SK-N-SH (cell line): ENCODE measurements around the gene MTTP. TPM values are rescaled to one million over a fixed set of nuclear protein-coding genes. Genes with fewer than 3 reads are reported as not detected.

Source experiments
- CTCF ChIA-PET: fragments of 300-600, 350-600 bp; formaldehyde crosslinking; extraction: SDS; loops from one replicate; lab custom pipeline; 2021; lab: Yijun Ruan, JAX
- POLR2A ChIA-PET: fragments of 350-600 bp; sonication (Branson Sonifier 250); formaldehyde crosslinking; extraction: SDS; loops from one replicate; lab custom pipeline; 2020; ENCODE audit warnings: antibody characterized with exemption, inconsistent platforms; lab: Yijun Ruan, JAX
- DNase-seq: peaks from one replicate; pipeline ENCODE4 v3.0.0; 2012
- H2AFZ ChIP-seq: fragments of 200-600 bp; sonication (generic); 2 replicates; pipeline ENCODE4 v1.8.1; 2016; ENCODE audit warnings: antibody characterized with exemption, mild to moderate bottlenecking, low read depth
- H3F3A ChIP-seq: fragments of 200-600 bp; sonication (generic); replicated peaks from 2 replicates; pipeline ENCODE3; 2016; ENCODE audit warnings: antibody characterized with exemption, mild to moderate bottlenecking; ENCODE audit not compliant: insufficient read depth
- H3K27ac ChIP-seq, 2 experiments: fragments of 200-500 bp in 1 of 2; fragments of 200-600 bp in 1 of 2; sonication (Bioruptor generic) in 1 of 2; sonication (generic), shearing (Covaris generic) in 1 of 2; 2 replicates each; pipeline versions ENCODE4 v1.5.1 to v1.6.1; 2014 to 2016; ENCODE audit warnings: low read depth in 2 of 2, inconsistent platforms in 1 of 2, low read length in 1 of 2, mild to moderate bottlenecking in 1 of 2, mixed read lengths in 1 of 2
- H3K27me3 ChIP-seq: fragments of 200-600 bp; sonication (generic), shearing (Covaris generic); 2 replicates; pipeline ENCODE4 v1.6.1; 2016; ENCODE audit warnings: mixed run types; ENCODE audit not compliant: insufficient read depth
- H3K36me3 ChIP-seq, 2 experiments: fragments of 200-500 bp in 1 of 2; fragments of 200-600 bp in 1 of 2; sonication (Bioruptor generic) in 1 of 2; sonication (generic) in 1 of 2; replicated peaks in 1 of 2; 2 replicates each; pipeline versions ENCODE3 to v1.5.1; 2014 to 2016; ENCODE audit warnings: low read length in 1 of 2, mild to moderate bottlenecking in 1 of 2; ENCODE audit not compliant: insufficient read depth in 2 of 2, control insufficient read depth in 1 of 2
- H3K4me1 ChIP-seq, 2 experiments: fragments of 200-500 bp in 1 of 2; fragments of 200-600 bp in 1 of 2; sonication (Bioruptor generic) in 1 of 2; sonication (generic), shearing (Covaris generic) in 1 of 2; 2 replicates each; pipeline versions ENCODE4 v1.5.1 to v1.6.1; 2014 to 2016; ENCODE audit warnings: low read depth in 1 of 2, low read length in 1 of 2, mixed run types in 1 of 2; ENCODE audit not compliant: insufficient read depth in 2 of 2, control insufficient read depth in 1 of 2
- H3K4me2 ChIP-seq: fragments of 200-600 bp; sonication (generic), shearing (Covaris generic); 2 replicates; pipeline ENCODE4 v1.6.1; 2017; ENCODE audit warnings: mixed run types
- H3K4me3 ChIP-seq, 2 experiments: fragments of 200-500 bp in 1 of 2; fragments of 200-600 bp in 1 of 2; sonication (Bioruptor generic) in 1 of 2; sonication (generic), shearing (Covaris generic) in 1 of 2; 2 replicates each; pipeline versions ENCODE4 v1.5.1 to v1.8.1; 2014 to 2016; ENCODE audit warnings: low read depth in 2 of 2, inconsistent platforms in 1 of 2, low read length in 1 of 2, mild to moderate bottlenecking in 1 of 2, mixed read lengths in 1 of 2, moderate library complexity in 1 of 2
- H3K79me2 ChIP-seq: fragments of 200-600 bp; sonication (generic); 2 replicates; pipeline ENCODE4 v1.8.1; 2017; ENCODE audit warnings: mild to moderate bottlenecking; ENCODE audit not compliant: insufficient read depth
- H3K9ac ChIP-seq: fragments of 200-600 bp; sonication (generic); 2 replicates; pipeline ENCODE4 v1.6.1; 2017; ENCODE audit warnings: mixed run types
- H3K9me2 ChIP-seq: fragments of 200-600 bp; sonication (generic); 2 replicates; pipeline ENCODE4 v1.6.1; 2017; ENCODE audit warnings: mixed run types
- H3K9me3 ChIP-seq: fragments of 200-600 bp; sonication (generic); 2 replicates; pipeline ENCODE4 v1.6.1; 2017; ENCODE audit warnings: mixed run types, mild to moderate bottlenecking, moderate library complexity
- H4K20me1 ChIP-seq: fragments of 200-600 bp; sonication (generic); 2 replicates; pipeline ENCODE4 v1.6.1; 2017; ENCODE audit warnings: mild to moderate bottlenecking, mixed run types; ENCODE audit not compliant: insufficient read depth
- ELF1 ChIP-seq: IDR thresholded peaks from 2 replicates; pipeline ENCODE4 v1.4.0; 2012
- EP300 ChIP-seq, 2 experiments: IDR thresholded peaks; 2 replicates each; pipeline versions ENCODE4 v1.4.0 to v1.6.1; 2012; ENCODE audit warnings: borderline replicate concordance in 1 of 2, low read depth in 1 of 2, low read length in 1 of 2
- FOSL2 ChIP-seq: IDR thresholded peaks from 2 replicates; pipeline ENCODE4 v1.4.0; 2012; ENCODE audit warnings: low read depth, mild to moderate bottlenecking, moderate library complexity, borderline replicate concordance
- FOXJ3 ChIP-seq: sonication (generic); formaldehyde crosslinking; IDR thresholded peaks from 2 replicates; pipeline ENCODE4 v1.5.1; 2020; ENCODE audit warnings: mild to moderate bottlenecking, missing genetic modification reagents
- GABPA ChIP-seq: IDR thresholded peaks from 2 replicates; pipeline ENCODE4 v1.4.0; 2012; ENCODE audit warnings: low read depth, mild to moderate bottlenecking
- JUND ChIP-seq: IDR thresholded peaks from 2 replicates; pipeline ENCODE4 v1.4.0; 2012
- NFIC ChIP-seq: IDR thresholded peaks from 2 replicates; pipeline ENCODE4 v1.4.0; 2012; ENCODE audit warnings: borderline replicate concordance
- POLR2AphosphoS5 ChIP-seq: IDR thresholded peaks from 2 replicates; pipeline ENCODE4 v1.6.1; 2012; ENCODE audit warnings: low read depth, low read length
- RXRA ChIP-seq: IDR thresholded peaks from 2 replicates; pipeline ENCODE4 v1.4.0; 2012; ENCODE audit warnings: low read depth, mild to moderate bottlenecking, borderline replicate concordance
- TAF1 ChIP-seq: IDR thresholded peaks from 2 replicates; pipeline ENCODE4 v1.6.1; 2012; ENCODE audit warnings: low read depth, mild to moderate bottlenecking, low read length, moderate library complexity, borderline replicate concordance
- TCF12 ChIP-seq: IDR thresholded peaks from 2 replicates; pipeline ENCODE4 v1.4.0; 2012
- WGBS: methylation state at CpG from one replicate; pipeline ENCODE4 v1.1.6; 2017; ENCODE audit warnings: low lambda C conversion rate; 5-methylcytosine and 5-hydroxymethylcytosine counted together
- polyA plus RNA-seq, 3 experiments: library from polyadenylated mRNA; depleted of rRNA; stranded (reverse); fragments of >200 nt; gene quantifications; 2 replicates each; pipeline ENCODE4 v1.2.3, GENCODE V29; 2012
- TF ChIP-seq, protein P1 (sequence below): fragments of 150-350 bp; IDR thresholded peaks from 2 replicates; pipeline ENCODE4 v1.6.1; 2017; ENCODE audit warnings: antibody characterized with exemption, low read length, low read depth, borderline replicate concordance
- TF ChIP-seq, protein P2 (sequence below): IDR thresholded peaks from 2 replicates; pipeline ENCODE4; 2012
- TF ChIP-seq, protein P3 (sequence below): IDR thresholded peaks from 2 replicates; pipeline ENCODE4 v1.4.0; 2012; ENCODE audit warnings: low read depth, borderline replicate concordance
- TF ChIP-seq, protein P4 (sequence below): IDR thresholded peaks from 2 replicates; pipeline ENCODE4 v1.4.0; 2012; ENCODE audit warnings: low read depth, borderline replicate concordance

The MTTP gene
- polyA plus RNA-seq, 1 of the 3 experiments (the other 2 are of a cell fraction) = not detected

DNA sequence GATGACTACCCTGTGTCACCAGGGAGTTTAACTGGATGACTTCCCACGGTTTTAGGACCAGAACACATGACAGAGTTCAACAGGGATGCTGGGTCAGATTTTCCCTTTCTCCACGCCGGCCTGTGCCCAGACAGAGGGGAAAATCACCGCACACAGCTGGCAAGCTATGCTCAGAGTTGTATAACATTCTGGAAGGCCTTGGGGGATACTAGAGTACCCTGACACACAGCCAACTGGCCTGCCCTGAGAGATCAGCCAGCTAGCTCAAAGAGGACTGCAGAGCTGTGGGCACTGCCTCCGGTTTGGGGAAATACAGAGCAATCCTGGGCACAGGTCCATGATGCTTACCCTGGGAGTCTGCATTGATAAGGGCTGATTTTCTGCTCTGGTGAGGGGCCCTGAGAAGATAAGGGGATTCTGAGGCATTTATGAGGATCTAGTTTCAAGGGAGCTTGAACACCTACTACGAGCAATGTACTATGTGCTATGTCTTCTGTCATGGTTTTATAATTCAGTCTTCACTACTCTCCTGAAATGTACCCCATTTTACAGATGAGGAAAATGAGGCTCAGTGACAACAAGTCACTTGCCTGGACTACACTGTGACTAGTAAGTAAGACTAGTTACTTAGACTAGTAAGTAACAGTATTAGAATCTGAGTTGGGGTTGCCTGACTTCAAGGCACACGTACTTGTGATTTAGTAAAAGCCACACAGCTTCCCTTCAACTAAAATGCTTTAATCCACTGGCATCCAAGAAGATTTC, 68.3 kb downstream of the MTTP start:
- Histone ChIP-seq H3K9me2 (no peaks in the 10 kb centered on the region), H3K27ac (no peak overlapping the region), H3K4me2 (no peak overlapping the region), H3F3A (no peaks in the 10 kb centered on the region), H3K9me3 (no peaks in the 10 kb centered on the region), H3K36me3 (no peaks in the 10 kb centered on the region), H3K9ac (no peak overlapping the region), H3K79me2 (no peaks in the 10 kb centered on the region), H3K4me1 (peaks cover 0 to 3% of the 10 kb centered on the region in 2 experiments; a peak in 1 of 4 replicates), H3K4me3 (no peak overlapping the region), H4K20me1 (no peaks in the 10 kb centered on the region), H2AFZ (no peak overlapping the region), H3K27me3 (no peaks in the 10 kb centered on the region)
- no peak for DNase-seq
- TF ChIP-seq JUND (no peak), EP300 (IDR thresholded peaks at IDR 0.05; ENCODE audit: borderline replicate concordance in 1 of 2, low read depth in 1 of 2, low read length in 1 of 2) (no peak), TAF1 (no peak), FOXJ3 (CRISPR knock-in tag) (no peak), ELF1 (no peak), FOSL2 (no peak), TCF12 (no peak), GABPA (no peak)
- TF ChIP-seq, protein P1, sequence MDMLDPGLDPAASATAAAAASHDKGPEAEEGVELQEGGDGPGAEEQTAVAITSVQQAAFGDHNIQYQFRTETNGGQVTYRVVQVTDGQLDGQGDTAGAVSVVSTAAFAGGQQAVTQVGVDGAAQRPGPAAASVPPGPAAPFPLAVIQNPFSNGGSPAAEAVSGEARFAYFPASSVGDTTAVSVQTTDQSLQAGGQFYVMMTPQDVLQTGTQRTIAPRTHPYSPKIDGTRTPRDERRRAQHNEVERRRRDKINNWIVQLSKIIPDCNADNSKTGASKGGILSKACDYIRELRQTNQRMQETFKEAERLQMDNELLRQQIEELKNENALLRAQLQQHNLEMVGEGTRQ = no peak
- TF ChIP-seq, protein P2, sequence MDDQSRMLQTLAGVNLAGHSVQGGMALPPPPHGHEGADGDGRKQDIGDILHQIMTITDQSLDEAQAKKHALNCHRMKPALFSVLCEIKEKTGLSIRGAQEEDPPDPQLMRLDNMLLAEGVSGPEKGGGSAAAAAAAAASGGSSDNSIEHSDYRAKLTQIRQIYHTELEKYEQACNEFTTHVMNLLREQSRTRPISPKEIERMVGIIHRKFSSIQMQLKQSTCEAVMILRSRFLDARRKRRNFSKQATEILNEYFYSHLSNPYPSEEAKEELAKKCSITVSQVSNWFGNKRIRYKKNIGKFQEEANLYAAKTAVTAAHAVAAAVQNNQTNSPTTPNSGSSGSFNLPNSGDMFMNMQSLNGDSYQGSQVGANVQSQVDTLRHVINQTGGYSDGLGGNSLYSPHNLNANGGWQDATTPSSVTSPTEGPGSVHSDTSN = no peak
- TF ChIP-seq, protein P3, sequence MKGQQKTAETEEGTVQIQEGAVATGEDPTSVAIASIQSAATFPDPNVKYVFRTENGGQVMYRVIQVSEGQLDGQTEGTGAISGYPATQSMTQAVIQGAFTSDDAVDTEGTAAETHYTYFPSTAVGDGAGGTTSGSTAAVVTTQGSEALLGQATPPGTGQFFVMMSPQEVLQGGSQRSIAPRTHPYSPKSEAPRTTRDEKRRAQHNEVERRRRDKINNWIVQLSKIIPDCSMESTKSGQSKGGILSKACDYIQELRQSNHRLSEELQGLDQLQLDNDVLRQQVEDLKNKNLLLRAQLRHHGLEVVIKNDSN = no peak
- WGBS = 67% methylated on average over 7 of the region's 7 CpGs
- ChIA-PET POLR2A (no interaction called here), CTCF (interaction anchor here (0.6 kb wide), 1 partner anchor 155 kb away, joined by 3 read pairs; no protein-coding TSS in a partner anchor)

DNA sequence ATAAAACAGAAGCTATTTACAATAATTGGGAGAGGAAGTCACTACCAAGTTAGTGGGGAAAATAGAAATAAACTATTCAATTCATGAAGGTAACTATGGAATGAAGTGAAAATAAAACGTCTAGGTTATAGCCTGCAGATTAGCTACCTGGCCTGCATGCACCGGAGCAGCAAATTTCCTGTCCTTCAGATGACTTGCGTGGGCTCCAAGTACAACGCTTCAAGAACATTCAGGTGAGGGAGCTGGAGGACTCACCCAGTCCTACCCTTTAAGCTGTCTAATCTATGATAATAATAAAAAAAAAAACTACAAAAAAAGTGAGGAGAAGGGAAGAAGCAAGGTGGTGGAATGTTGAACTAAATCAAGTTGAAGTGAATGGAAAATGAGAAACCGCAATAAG, 69.8 kb downstream of the MTTP start:
- Histone ChIP-seq H3F3A (no peaks in the 10 kb centered on the region), H3K36me3 (no peaks in the 10 kb centered on the region), H3K27ac (no peak overlapping the region), H3K79me2 (no peaks in the 10 kb centered on the region), H3K27me3 (no peaks in the 10 kb centered on the region), H3K9me2 (no peaks in the 10 kb centered on the region), H4K20me1 (no peaks in the 10 kb centered on the region), H2AFZ (no peak overlapping the region), H3K4me1 (peaks cover 0 to 3% of the 10 kb centered on the region in 2 experiments; a peak in 1 of 4 replicates), H3K4me3 (no peak overlapping the region)
- POLR2A ChIA-PET = no interaction called here
- WGBS = 79% methylated on average over 5 of the region's 5 CpGs
- TF ChIP-seq FOSL2 = no peak
- no peak for TF ChIP-seq RXRA
- TF ChIP-seq, protein P4, sequence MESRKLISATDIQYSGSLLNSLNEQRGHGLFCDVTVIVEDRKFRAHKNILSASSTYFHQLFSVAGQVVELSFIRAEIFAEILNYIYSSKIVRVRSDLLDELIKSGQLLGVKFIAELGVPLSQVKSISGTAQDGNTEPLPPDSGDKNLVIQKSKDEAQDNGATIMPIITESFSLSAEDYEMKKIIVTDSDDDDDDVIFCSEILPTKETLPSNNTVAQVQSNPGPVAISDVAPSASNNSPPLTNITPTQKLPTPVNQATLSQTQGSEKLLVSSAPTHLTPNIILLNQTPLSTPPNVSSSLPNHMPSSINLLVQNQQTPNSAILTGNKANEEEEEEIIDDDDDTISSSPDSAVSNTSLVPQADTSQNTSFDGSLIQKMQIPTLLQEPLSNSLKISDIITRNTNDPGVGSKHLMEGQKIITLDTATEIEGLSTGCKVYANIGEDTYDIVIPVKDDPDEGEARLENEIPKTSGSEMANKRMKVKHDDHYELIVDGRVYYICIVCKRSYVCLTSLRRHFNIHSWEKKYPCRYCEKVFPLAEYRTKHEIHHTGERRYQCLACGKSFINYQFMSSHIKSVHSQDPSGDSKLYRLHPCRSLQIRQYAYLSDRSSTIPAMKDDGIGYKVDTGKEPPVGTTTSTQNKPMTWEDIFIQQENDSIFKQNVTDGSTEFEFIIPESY = no peak
- TF ChIP-seq GABPA = no peak
- no peak for TF ChIP-seq POLR2AphosphoS5
- TF ChIP-seq JUND = no peak
- TF ChIP-seq NFIC = no peak
- TF ChIP-seq, all 33 proteins: peak for 0
- Histone ChIP-seq H3K4me2 (no peak overlapping the region), H3K9me3 (no peaks in the 10 kb centered on the region), H3K9ac (no peak overlapping the region)
- no peak for DNase-seq
- CTCF ChIA-PET = no interaction called here
